K562 (cell line): ENCODE measurements around the gene SS18L1. TPM values are rescaled to one million over a fixed set of nuclear protein-coding genes. Genes with fewer than 3 reads are reported as not detected.

Source experiments
- CAMTA2 ChIP-seq: fragments of 250-450 bp; sonication (Bioruptor Pico); conservative IDR thresholded peaks from 2 replicates; pipeline ENCODE4 v1.5.1; 2022
- COPS2 ChIP-seq: fragments of 450-650 bp; conservative IDR thresholded peaks from 2 replicates; pipeline ENCODE4 v1.6.1; 2016; ENCODE audit warnings: mild to moderate bottlenecking, moderate library complexity
- CREB1 ChIP-seq, 2 experiments: sonication (generic) in 1 of 2; formaldehyde crosslinking in 1 of 2; IDR thresholded peaks; 2 replicates each; pipeline versions ENCODE4 v1.6.1 to v1.8.0; 2012 to 2022; ENCODE audit warnings: inconsistent platforms in 1 of 2, mild to moderate bottlenecking in 1 of 2, missing genetic modification reagents in 1 of 2, moderate library complexity in 1 of 2
- ERF ChIP-seq: fragments of 450-650 bp; formaldehyde crosslinking; IDR thresholded peaks from 2 replicates; pipeline ENCODE4 v1.4.0; 2020; ENCODE audit warnings: mild to moderate bottlenecking, mixed read lengths
- HNRNPUL1 ChIP-seq: fragments of 200-400 bp; formaldehyde crosslinking; IDR thresholded peaks from 2 replicates; pipeline ENCODE4 v1.6.1; 2017; ENCODE audit warnings: low read length
- ILK ChIP-seq: fragments of 450-650 bp; IDR thresholded peaks from 2 replicates; pipeline ENCODE4 v1.6.1; 2016; ENCODE audit warnings: missing genetic modification characterization, low read depth, mild to moderate bottlenecking, missing compliant biosample characterization, moderate library complexity, borderline replicate concordance
- MBD2 ChIP-seq: sonication (generic); IDR thresholded peaks from 2 replicates; pipeline ENCODE4 v1.6.1; 2016; ENCODE audit warnings: low read depth, borderline replicate concordance
- MECOM ChIP-seq: fragments of 250-450 bp; sonication (Bioruptor Pico); IDR thresholded peaks from 2 replicates; pipeline ENCODE4 v1.8.0; 2022; ENCODE audit warnings: inconsistent platforms
- NR2C2 ChIP-seq, 2 experiments: fragments of 200-800 bp in 1 of 2; sonication (Bioruptor generic) in 1 of 2; sonication (generic) in 1 of 2; formaldehyde crosslinking in 1 of 2; IDR thresholded peaks; 2 replicates each; pipeline versions ENCODE4 v1.6.1 to v1.8.0; 2016 to 2022; ENCODE audit warnings: mild to moderate bottlenecking in 1 of 2, missing compliant biosample characterization in 1 of 2, missing genetic modification characterization in 1 of 2, missing genetic modification reagents in 1 of 2
- PHF20 ChIP-seq: fragments of 450-650 bp; IDR thresholded peaks from 2 replicates; pipeline ENCODE4 v1.6.1; 2018; ENCODE audit not compliant: partially characterized antibody
- POLR2AphosphoS2 ChIP-seq: IDR thresholded peaks from 2 replicates; pipeline ENCODE4 v1.6.1; 2012; ENCODE audit warnings: low read length, improper control_type of control experiment
- PURB ChIP-seq: sonication (generic); formaldehyde crosslinking; IDR thresholded peaks from 2 replicates; pipeline ENCODE4 v1.9.0; 2021; ENCODE audit warnings: low read depth, mild to moderate bottlenecking, missing genetic modification reagents
- RAD21 ChIP-seq, 2 experiments: fragments of 250-450 bp in 1 of 2; fragments of 450-650 bp in 1 of 2; sonication (Bioruptor Pico) in 1 of 2; formaldehyde crosslinking in 1 of 2; IDR thresholded peaks in 1 of 2; conservative IDR thresholded peaks in 1 of 2; 2 replicates each; pipeline versions ENCODE4 v1.4.0 to v1.8.0; 2020 to 2022; ENCODE audit warnings: mild to moderate bottlenecking in 2 of 2, moderate library complexity in 1 of 2
- SNIP1 ChIP-seq: fragments of 450-650 bp; IDR thresholded peaks from 2 replicates; pipeline ENCODE4 v1.7.1; 2017; ENCODE audit warnings: low read depth, mild to moderate bottlenecking
- THRAP3 ChIP-seq: fragments of 450-650 bp; IDR thresholded peaks from 2 replicates; pipeline ENCODE4 v1.6.1; 2016; ENCODE audit warnings: mild to moderate bottlenecking, inconsistent platforms, borderline replicate concordance
- XRCC4 ChIP-seq: IDR thresholded peaks from one replicate; pipeline ENCODE4 v1.6.1; 2011; ENCODE audit not compliant: insufficient read depth, insufficient read length; ENCODE audit errors: extremely low read depth
- ZBTB17 ChIP-seq: fragments of 450-650 bp; formaldehyde crosslinking; IDR thresholded peaks from 2 replicates; pipeline ENCODE4 v1.4.0; 2020; ENCODE audit warnings: mild to moderate bottlenecking
- ZFP1 ChIP-seq: fragments of 450-650 bp; formaldehyde crosslinking; IDR thresholded peaks from 2 replicates; pipeline ENCODE4 v1.4.0; 2020; ENCODE audit warnings: mild to moderate bottlenecking, mixed read lengths
- ZFP36 ChIP-seq: fragments of 150-350 bp; IDR thresholded peaks from 2 replicates; pipeline ENCODE4 v1.6.1; 2018; ENCODE audit warnings: low read length, low read depth; ENCODE audit not compliant: partially characterized antibody
- ZNF124 ChIP-seq: sonication (generic); formaldehyde crosslinking; IDR thresholded peaks from 2 replicates; pipeline ENCODE4 v1.8.1; 2022; ENCODE audit warnings: missing genetic modification reagents
- ZNF133 ChIP-seq: fragments of 250-450 bp; sonication (Bioruptor Pico); IDR thresholded peaks from 2 replicates; pipeline ENCODE4 v1.4.0; 2020; ENCODE audit warnings: mild to moderate bottlenecking
- ZNF384 ChIP-seq: IDR thresholded peaks from 2 replicates; pipeline ENCODE4 v1.6.1; 2012; ENCODE audit warnings: low read depth, low read length, improper control_type of control experiment
- ZNF408 ChIP-seq: fragments of 250-450 bp; sonication (Bioruptor Pico); IDR thresholded peaks from 2 replicates; pipeline ENCODE4 v1.4.0; 2020; ENCODE audit warnings: low read depth, mild to moderate bottlenecking, moderate library complexity
- polyA plus RNA-seq, 8 experiments: library from polyadenylated mRNA; depleted of rRNA in 4 of 8; stranded (reverse) in 5 of 8; unstranded in 3 of 8; fragments of >200 nt; fragmentation: Nextera tagmentation in 2 of 8; fragmentation: Illumina TruSeq in 1 of 8; extraction: Ambion mirVana in 2 of 8; extraction: Trizol in 1 of 8; gene quantifications; 2 replicates each; pipeline versions ENCODE4 v1.2.1 to v1.2.3, GENCODE V29; 2011 to 2014; ENCODE audit warnings: inconsistent platforms in 1 of 8, missing spikeins in 1 of 8
- total RNA-seq, 7 experiments: library from RNA; depleted of rRNA in 6 of 7; stranded (reverse); fragments of >200 nt in 6 of 7; fragmentation: Illumina TruSeq in 2 of 7; extraction: Trizol in 2 of 7; gene quantifications; 2 replicates each; pipeline versions ENCODE4 v1.2.1 to v1.2.3, GENCODE V29; 2011 to 2021; ENCODE audit warnings: low replicate concordance in 1 of 7
- TF ChIP-seq, protein P1 (sequence below): fragments of 450-650 bp; IDR thresholded peaks from 2 replicates; pipeline ENCODE4 v1.6.1; 2017; ENCODE audit warnings: antibody characterized with exemption, mild to moderate bottlenecking
- TF ChIP-seq, protein P2 (sequence below): fragments of 250-450 bp; sonication (Bioruptor Pico); IDR thresholded peaks from 2 replicates; pipeline ENCODE4 v1.8.0; 2022; ENCODE audit warnings: moderate library complexity, mild to moderate bottlenecking, inconsistent platforms

Gene SS18L1
- total and polyA plus RNA-seq, 9 of the 15 experiments (the other 6 are each of a cell fraction or from before 2014, with no cell fraction given), result 2.7 to 28.3 (median 15.1) TPM

DNA sequence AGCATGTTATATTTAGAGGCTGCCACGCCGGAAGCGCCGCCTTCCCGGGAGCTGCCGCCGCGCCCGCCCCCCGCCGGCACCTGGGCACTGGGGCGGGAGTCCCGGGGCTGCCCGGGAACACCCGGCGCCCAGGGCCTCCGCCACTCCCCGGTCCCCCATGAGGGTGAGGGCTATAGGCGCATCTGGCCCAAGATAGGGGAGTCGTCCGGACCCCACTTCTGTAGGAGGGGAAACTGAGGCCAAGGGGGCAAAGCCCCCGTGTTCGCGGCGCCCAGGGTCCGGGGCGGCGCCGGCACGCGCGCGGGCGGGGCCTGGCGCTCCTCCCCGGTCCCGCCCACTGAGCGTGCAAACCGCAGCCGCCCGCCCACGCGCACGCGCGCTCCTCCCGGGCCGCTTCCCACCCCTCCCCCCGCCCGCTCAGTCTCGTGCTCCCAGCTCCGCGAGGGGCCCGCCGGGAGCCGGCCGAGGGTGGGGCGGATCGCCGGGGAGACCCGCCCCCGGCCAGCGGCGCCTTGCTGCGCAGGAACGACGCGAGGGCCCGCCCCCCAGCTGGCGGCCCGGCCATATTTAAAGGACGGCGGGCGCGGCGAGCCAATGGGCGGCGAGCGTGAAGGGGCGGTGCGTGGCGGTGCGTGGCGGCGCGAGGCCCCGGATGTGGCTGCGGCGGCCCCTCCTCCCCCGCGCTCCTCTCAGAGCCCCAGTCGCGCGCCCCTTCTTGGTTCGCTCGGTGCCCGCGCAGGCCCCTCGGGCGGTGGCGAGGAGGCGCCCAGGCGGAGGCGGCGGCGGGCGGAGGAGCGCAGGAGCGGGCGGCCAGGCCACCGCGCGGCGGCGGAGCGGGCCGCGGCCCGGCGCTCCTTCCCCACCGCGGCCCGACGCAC, 21.6 kb upstream of the SS18L1 start, which contains the start of gene LSM14B (continued):
- TF ChIP-seq COPS2 (no peak), MECOM (CRISPR knock-in tag) (no peak), ILK (tag) (no peak), CAMTA2 (no peak), ERF (no peak; the same call in 1 of the 2 replicates), THRAP3 (no peak), NR2C2 (CRISPR knock-in tag; IDR thresholded peaks at IDR 0.05) (no peak), NR2C2 (tag; IDR thresholded peaks at IDR 0.05) (0 out of 2 replicates have a peak, but pooled peaks have one; percentile 2), HNRNPUL1 (no peak), PHF20 (no peak), ZFP1 (CRISPR knock-in tag) (no peak), ZFP36 (no peak), MBD2 (no peak), XRCC4 (no peak), PURB (no peak), RAD21 (CRISPR knock-in tag; conservative IDR thresholded peaks at IDR 0.05 in 1 of 2, IDR thresholded peaks at IDR 0.05 in 1 of 2) (no peak), ZNF124 (CRISPR knock-in tag) (no peak), ZNF384 (no peak), ZBTB17 (CRISPR knock-in tag) (no peak), CREB1 (IDR thresholded peaks at IDR 0.05) (peak; percentile 76), CREB1 (CRISPR knock-in tag; IDR thresholded peaks at IDR 0.05) (no peak; the same call in none of the 2 replicates), POLR2AphosphoS2 (no peak), SNIP1 (no peak), ZNF133 (CRISPR knock-in tag) (no peak), ZNF408 (CRISPR knock-in tag) (no peak)
- TF ChIP-seq, protein P1, sequence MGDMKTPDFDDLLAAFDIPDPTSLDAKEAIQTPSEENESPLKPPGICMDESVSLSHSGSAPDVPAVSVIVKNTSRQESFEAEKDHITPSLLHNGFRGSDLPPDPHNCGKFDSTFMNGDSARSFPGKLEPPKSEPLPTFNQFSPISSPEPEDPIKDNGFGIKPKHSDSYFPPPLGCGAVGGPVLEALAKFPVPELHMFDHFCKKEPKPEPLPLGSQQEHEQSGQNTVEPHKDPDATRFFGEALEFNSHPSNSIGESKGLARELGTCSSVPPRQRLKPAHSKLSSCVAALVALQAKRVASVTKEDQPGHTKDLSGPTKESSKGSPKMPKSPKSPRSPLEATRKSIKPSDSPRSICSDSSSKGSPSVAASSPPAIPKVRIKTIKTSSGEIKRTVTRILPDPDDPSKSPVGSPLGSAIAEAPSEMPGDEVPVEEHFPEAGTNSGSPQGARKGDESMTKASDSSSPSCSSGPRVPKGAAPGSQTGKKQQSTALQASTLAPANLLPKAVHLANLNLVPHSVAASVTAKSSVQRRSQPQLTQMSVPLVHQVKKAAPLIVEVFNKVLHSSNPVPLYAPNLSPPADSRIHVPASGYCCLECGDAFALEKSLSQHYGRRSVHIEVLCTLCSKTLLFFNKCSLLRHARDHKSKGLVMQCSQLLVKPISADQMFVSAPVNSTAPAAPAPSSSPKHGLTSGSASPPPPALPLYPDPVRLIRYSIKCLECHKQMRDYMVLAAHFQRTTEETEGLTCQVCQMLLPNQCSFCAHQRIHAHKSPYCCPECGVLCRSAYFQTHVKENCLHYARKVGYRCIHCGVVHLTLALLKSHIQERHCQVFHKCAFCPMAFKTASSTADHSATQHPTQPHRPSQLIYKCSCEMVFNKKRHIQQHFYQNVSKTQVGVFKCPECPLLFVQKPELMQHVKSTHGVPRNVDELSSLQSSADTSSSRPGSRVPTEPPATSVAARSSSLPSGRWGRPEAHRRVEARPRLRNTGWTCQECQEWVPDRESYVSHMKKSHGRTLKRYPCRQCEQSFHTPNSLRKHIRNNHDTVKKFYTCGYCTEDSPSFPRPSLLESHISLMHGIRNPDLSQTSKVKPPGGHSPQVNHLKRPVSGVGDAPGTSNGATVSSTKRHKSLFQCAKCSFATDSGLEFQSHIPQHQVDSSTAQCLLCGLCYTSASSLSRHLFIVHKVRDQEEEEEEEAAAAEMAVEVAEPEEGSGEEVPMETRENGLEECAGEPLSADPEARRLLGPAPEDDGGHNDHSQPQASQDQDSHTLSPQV, result peak; percentile 9; the same call in 1 of the 2 replicates
- TF ChIP-seq, protein P2, sequence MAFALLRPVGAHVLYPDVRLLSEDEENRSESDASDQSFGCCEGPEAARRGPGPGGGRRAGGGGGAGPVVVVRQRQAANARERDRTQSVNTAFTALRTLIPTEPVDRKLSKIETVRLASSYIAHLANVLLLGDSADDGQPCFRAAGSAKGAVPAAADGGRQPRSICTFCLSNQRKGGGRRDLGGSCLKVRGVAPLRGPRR (CRISPR knock-in tag), result no peak
